K562 (cell line): Measurements from ENCODE around the gene CASP2. TPM values are rescaled to one million over a fixed set of nuclear protein-coding genes. Genes with fewer than 3 reads are reported as not detected.
A peak's percentile ranks its signal among the peaks of the same experiment; 100 is the strongest.

Experiments used
- ATAC-seq: fragments of 200-7000 bp; cut with Tn5 transposase; 3 replicates; pipeline ENCODE4 v1.9.1; 2020; ENCODE audit warnings: moderate library complexity
- BruUV-seq: library from RNA; stranded (reverse); fragments of 400-500 nt; replicated peaks from 2 replicates; lab custom pipeline; 2021; lab: Mats Ljungman, UMichigan
- CTCF ChIA-PET: fragments of 300-600 bp; formaldehyde crosslinking; extraction: SDS; loops from one replicate; lab custom pipeline; 2021; ENCODE audit warnings: low intra/inter-chr PET ratio; lab: Yijun Ruan, JAX
- POLR2A ChIA-PET: fragments of 300-600, 350-650 bp; sonication (Branson Sonifier 250); formaldehyde crosslinking; extraction: SDS; loops from one replicate; lab custom pipeline; 2021; ENCODE audit warnings: antibody characterized with exemption, inconsistent platforms; lab: Yijun Ruan, JAX
- DNase-seq, 4 experiments: peaks; one replicate each; pipeline versions ENCODE4 v3.0.0 to v3.0.0-alpha.2; 2011 to 2018; ENCODE audit warnings: low spot score in 3 of 4, mixed read lengths in 3 of 4; ENCODE audit errors: extremely low read depth in 1 of 4
- FAIRE-seq: peaks from 2 replicates; lab custom pipeline; 2011; peaks lifted over from hg19 to GRCh38; lab: Jason Lieb, UNC
- H2AFZ ChIP-seq: 2 replicates; pipeline ENCODE4 v1.6.0; 2011; ENCODE audit warnings: low read depth, low read length, control low read depth, inconsistent platforms
- H3K27ac ChIP-seq: fragments of 200-600 bp; 3 replicates; pipeline ENCODE4 v1.8.0; 2011; ENCODE audit warnings: low read depth, mild to moderate bottlenecking, control low read depth, inconsistent platforms, low read length, moderate library complexity, mixed read lengths; ENCODE audit errors: extremely low read depth
- H3K27me3 ChIP-seq, 2 experiments: fragments of 300-600 bp in 1 of 2; 2 replicates in 1 of 2; 3 replicates in 1 of 2; pipeline versions ENCODE4 v1.6.0 to v1.8.0; 2011; ENCODE audit warnings: inconsistent platforms in 2 of 2, low read length in 2 of 2, mild to moderate bottlenecking in 1 of 2, mixed read lengths in 1 of 2, moderate library complexity in 1 of 2; ENCODE audit not compliant: control insufficient read depth in 2 of 2, insufficient read depth in 2 of 2
- H3K36me3 ChIP-seq: fragments of 300-600 bp; 3 replicates; pipeline ENCODE4 v1.8.0; 2011; ENCODE audit warnings: mild to moderate bottlenecking, low read length, inconsistent platforms; ENCODE audit not compliant: control insufficient read depth, insufficient read depth
- H3K4me1 ChIP-seq, 2 experiments: fragments of 200-600 bp in 1 of 2; replicated peaks in 1 of 2; 2 replicates in 1 of 2; 3 replicates in 1 of 2; pipeline versions ENCODE4 v1.5.1 to v1.8.0; 2011; ENCODE audit warnings: inconsistent platforms in 2 of 2, low read length in 2 of 2, mild to moderate bottlenecking in 1 of 2, mixed read lengths in 1 of 2, moderate library complexity in 1 of 2; ENCODE audit not compliant: control insufficient read depth in 2 of 2, insufficient read depth in 2 of 2
- H3K4me2 ChIP-seq: 2 replicates; pipeline ENCODE4 v1.6.1; 2011; ENCODE audit warnings: low read length, control low read depth, inconsistent platforms, mixed read lengths; ENCODE audit not compliant: insufficient read depth
- H3K4me3 ChIP-seq: fragments of 200-600 bp; sonication (generic), shearing (Covaris generic); 2 replicates; pipeline ENCODE4 v1.5.1; 2016; ENCODE audit warnings: control low read depth, inconsistent platforms
- H3K79me2 ChIP-seq: fragments of 200-600 bp; 3 replicates; pipeline ENCODE4 v1.8.0; 2011; ENCODE audit warnings: low read length, inconsistent platforms; ENCODE audit not compliant: control insufficient read depth, insufficient read depth
- H3K9ac ChIP-seq, 2 experiments: 2 replicates each; pipeline versions ENCODE4 v1.6.0 to v1.6.1; 2011; ENCODE audit warnings: low read depth in 2 of 2, low read length in 2 of 2, control low read depth in 1 of 2, inconsistent platforms in 1 of 2, mild to moderate bottlenecking in 1 of 2, mixed read lengths in 1 of 2; ENCODE audit not compliant: insufficient read depth in 1 of 2
- H3K9me1 ChIP-seq: one replicate; pipeline ENCODE4 v1.6.0; 2011; ENCODE audit warnings: inconsistent platforms, mild to moderate bottlenecking, low read length, moderate library complexity; ENCODE audit not compliant: control insufficient read depth, insufficient read depth
- H3K9me3 ChIP-seq: replicated peaks from 2 replicates; pipeline ENCODE4 v1.5.1; 2011; ENCODE audit warnings: low read depth, low read length, inconsistent platforms; ENCODE audit not compliant: control insufficient read depth, insufficient read depth
- H4K20me1 ChIP-seq: replicated peaks from 2 replicates; pipeline ENCODE4 v1.6.1; 2011; ENCODE audit warnings: low read length, inconsistent platforms, mixed read lengths; ENCODE audit not compliant: control insufficient read depth, insufficient read depth
- ARID1B ChIP-seq: fragments of 450-650 bp; IDR thresholded peaks from 2 replicates; pipeline ENCODE4 v1.6.1; 2016; ENCODE audit warnings: antibody characterized with exemption, mild to moderate bottlenecking, inconsistent platforms
- DPF2 ChIP-seq: fragments of 450-650 bp; IDR thresholded peaks from 2 replicates; pipeline ENCODE4 v1.6.1; 2016
- FOXK2 ChIP-seq, 2 experiments: fragments of 450-650 bp; IDR thresholded peaks in 1 of 2; conservative IDR thresholded peaks in 1 of 2; 2 replicates each; pipeline ENCODE4 v1.6.1; 2016; ENCODE audit warnings: low read depth in 2 of 2, mild to moderate bottlenecking in 1 of 2
- MYC ChIP-seq, 2 experiments: fragments of 250-450 bp in 1 of 2; sonication (Bioruptor Pico) in 1 of 2; IDR thresholded peaks; 2 replicates each; pipeline versions ENCODE4 v1.5.1 to v1.6.1; 2012 to 2021; ENCODE audit warnings: low read depth in 2 of 2, borderline replicate concordance in 1 of 2, improper control_type of control experiment in 1 of 2, low read length in 1 of 2, mild to moderate bottlenecking in 1 of 2, moderate library complexity in 1 of 2
- NFE2L1 ChIP-seq: fragments of 450-650 bp; IDR thresholded peaks from 2 replicates; pipeline ENCODE4 v1.6.1; 2016; ENCODE audit warnings: missing genetic modification characterization, low read depth, mild to moderate bottlenecking, missing compliant biosample characterization, moderate library complexity, borderline replicate concordance
- NFRKB ChIP-seq: fragments of 450-650 bp; IDR thresholded peaks from 2 replicates; pipeline ENCODE4 v1.6.1; 2016; ENCODE audit warnings: low read depth
- NR4A1 ChIP-seq, 2 experiments: fragments of 250-450 bp in 1 of 2; fragments of 450-650 bp in 1 of 2; sonication (Bioruptor Pico) in 1 of 2; IDR thresholded peaks; 2 replicates each; pipeline versions ENCODE4 v1.4.0 to v1.6.1; 2016 to 2020; ENCODE audit warnings: mild to moderate bottlenecking in 2 of 2, missing compliant biosample characterization in 1 of 2, missing genetic modification characterization in 1 of 2, moderate library complexity in 1 of 2
- SMARCA4 ChIP-seq: fragments of 450-650 bp; IDR thresholded peaks from 2 replicates; pipeline ENCODE4 v1.6.1; 2016
- SPI1 ChIP-seq: IDR thresholded peaks from 2 replicates; pipeline ENCODE4 v1.6.1; 2011; ENCODE audit warnings: low read depth, low read length, control low read depth, borderline replicate concordance
- ZNF592 ChIP-seq: fragments of 450-650 bp; IDR thresholded peaks from 2 replicates; pipeline ENCODE4 v1.6.1; 2017; ENCODE audit warnings: antibody characterized with exemption, mild to moderate bottlenecking
- WGBS: fragments of 100-300 bp; shearing (Covaris generic); methylation state at CpG from one replicate; pipeline ENCODE4 v1.1.6; 2016; ENCODE audit warnings: low coverage, mixed read lengths; ENCODE audit not compliant: insufficient coverage; ENCODE audit errors: missing lambda C conversion rate; 5-methylcytosine and 5-hydroxymethylcytosine counted together
- in situ Hi-C: fragments of 300-500 bp; cut with MboI; formaldehyde crosslinking; loops from 4 replicates; pipeline ENCODE4 v1.15.0; 2018; ENCODE audit warnings: inconsistent platforms, mixed read lengths
- intact Hi-C: fragments of 100-400 bp; cut with micrococcal nuclease; formaldehyde crosslinking; loops from 2 replicates; pipeline ENCODE4 v1.14.2; 2022
- polyA plus RNA-seq, 8 experiments: library from polyadenylated mRNA; depleted of rRNA in 4 of 8; stranded (reverse) in 5 of 8; unstranded in 3 of 8; fragments of >200 nt; fragmentation: Nextera tagmentation in 2 of 8; fragmentation: Illumina TruSeq in 1 of 8; extraction: Ambion mirVana in 2 of 8; extraction: Trizol in 1 of 8; gene quantifications; 2 replicates each; pipeline versions ENCODE4 v1.2.1 to v1.2.3, GENCODE V29; 2011 to 2014; ENCODE audit warnings: inconsistent platforms in 1 of 8, missing spikeins in 1 of 8
- total RNA-seq, 7 experiments: library from RNA; depleted of rRNA in 6 of 7; stranded (reverse); fragments of >200 nt in 6 of 7; fragmentation: Illumina TruSeq in 2 of 7; extraction: Trizol in 2 of 7; gene quantifications; 2 replicates each; pipeline versions ENCODE4 v1.2.1 to v1.2.3, GENCODE V29; 2011 to 2021; ENCODE audit warnings: low replicate concordance in 1 of 7
- TF ChIP-seq, protein P1 (sequence below): IDR thresholded peaks from 2 replicates; pipeline ENCODE4 v1.6.1; 2012; ENCODE audit warnings: low read depth, low read length, improper control_type of control experiment, borderline replicate concordance
- TF ChIP-seq, protein P2 (sequence below): fragments of 200-800 bp; sonication (Bioruptor generic); IDR thresholded peaks from 2 replicates; pipeline ENCODE4 v1.6.1; 2017; ENCODE audit warnings: missing genetic modification characterization, missing compliant biosample characterization

The CASP2 gene
- total and polyA plus RNA-seq, 9 of the 15 experiments (the other 6 are each of a cell fraction or from before 2014, with no cell fraction given), result 18.8 to 64.9 (median 24.1) TPM

GRCh38 chr7:143258831-143259230 lies 29.3 kb upstream of the CASP2 start:
- no TSS peak for BruUV-seq
- H3K36me3 ChIP-seq, result no peaks in the 10 kb centered on the region
- FAIRE-seq (peak; percentile 59), ATAC-seq (0 out of 3 replicates have a peak, but pooled peaks have one; percentile 2), DNase-seq (peak in 3 of 4 experiments; percentile 20 to 57 (median 54))
- H3K9me1 ChIP-seq, result no peaks in the 10 kb centered on the region
- no peaks in the 10 kb centered on the region for H4K20me1 ChIP-seq
- intact Hi-C loops, result no loop called here
- peaks cover 14 to 51% of the 10 kb centered on the region in 2 experiments for H3K4me1 ChIP-seq
- H3K4me2 ChIP-seq, result peak overlapping the region; percentile 47
- no peaks in the 10 kb centered on the region for H3K9me3 ChIP-seq
- in situ Hi-C loops, result no loop called here
- CTCF ChIA-PET, result interaction anchor here (0.6 kb wide), 1 partner anchor 12 kb away, joined by 4 read pairs; no protein-coding TSS in a partner anchor
- no peak overlapping the region for H3K4me3 ChIP-seq
- H3K9ac ChIP-seq, result peak overlapping the region in 1 of 2 experiments; percentile 57; a peak in 2 of 4 replicates
- no peaks in the 10 kb centered on the region for H3K27me3 ChIP-seq
- POLR2A ChIA-PET, result interaction anchor here (0.6 to 0.7 kb wide), 2 partner anchors 15 to 250 kb away, joined by 3 read pairs; no protein-coding TSS in a partner anchor
- 30% methylated on average over 2 of the region's 2 CpGs for WGBS
- H3K27ac ChIP-seq, result peak overlapping the region; percentile 57
- H2AFZ ChIP-seq, result peak overlapping the region; percentile 95
- H3K79me2 ChIP-seq, result peaks cover 12% of the 10 kb centered on the region
- TF ChIP-seq FOXK2 (conservative IDR thresholded peaks at IDR 0.05 in 1 of 2, IDR thresholded peaks at IDR 0.05 in 1 of 2; ENCODE audit: low read depth in 2 of 2), result peak in 1 of 2 experiments; percentile 45; a peak in 2 of 4 replicates
- TF ChIP-seq ARID1B, result 0 out of 2 replicates have a peak, but pooled peaks have one; percentile 13
- TF ChIP-seq MYC (IDR thresholded peaks at IDR 0.05; ENCODE audit: low read depth, low read length), result 0 out of 2 replicates have a peak, but pooled peaks have one; percentile 29
- TF ChIP-seq MYC (CRISPR knock-in tag; IDR thresholded peaks at IDR 0.05; ENCODE audit: borderline replicate concordance, low read depth), result no peak
- TF ChIP-seq NFE2L1 (tag), result no peak
- TF ChIP-seq, protein P1, sequence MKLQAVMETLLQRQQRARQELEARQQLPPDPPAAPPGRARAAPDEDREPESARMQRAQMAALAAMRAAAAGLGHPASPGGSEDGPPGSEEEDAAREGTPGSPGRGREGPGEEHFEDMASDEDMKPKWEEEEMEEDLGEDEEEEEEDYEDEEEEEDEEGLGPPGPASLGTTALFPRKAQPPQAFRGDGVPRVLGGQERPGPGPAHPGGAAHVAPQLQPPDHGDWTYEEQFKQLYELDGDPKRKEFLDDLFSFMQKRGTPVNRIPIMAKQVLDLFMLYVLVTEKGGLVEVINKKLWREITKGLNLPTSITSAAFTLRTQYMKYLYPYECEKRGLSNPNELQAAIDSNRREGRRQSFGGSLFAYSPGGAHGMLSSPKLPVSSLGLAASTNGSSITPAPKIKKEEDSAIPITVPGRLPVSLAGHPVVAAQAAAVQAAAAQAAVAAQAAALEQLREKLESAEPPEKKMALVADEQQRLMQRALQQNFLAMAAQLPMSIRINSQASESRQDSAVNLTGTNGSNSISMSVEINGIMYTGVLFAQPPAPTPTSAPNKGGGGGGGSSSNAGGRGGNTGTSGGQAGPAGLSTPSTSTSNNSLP, result peak; percentile 51; the same call in 1 of the 2 replicates
- 0 out of 2 replicates have a peak, but pooled peaks have one; percentile 6 for TF ChIP-seq NFRKB
- no peak for TF ChIP-seq NR4A1 (CRISPR knock-in tag; IDR thresholded peaks at IDR 0.05)
- TF ChIP-seq NR4A1 (tag; IDR thresholded peaks at IDR 0.05), result peak; percentile 40; the same call in 1 of the 2 replicates
- TF ChIP-seq SMARCA4, result peak; percentile 31
- peak; percentile 66 for TF ChIP-seq ZNF592
- TF ChIP-seq, protein P2, sequence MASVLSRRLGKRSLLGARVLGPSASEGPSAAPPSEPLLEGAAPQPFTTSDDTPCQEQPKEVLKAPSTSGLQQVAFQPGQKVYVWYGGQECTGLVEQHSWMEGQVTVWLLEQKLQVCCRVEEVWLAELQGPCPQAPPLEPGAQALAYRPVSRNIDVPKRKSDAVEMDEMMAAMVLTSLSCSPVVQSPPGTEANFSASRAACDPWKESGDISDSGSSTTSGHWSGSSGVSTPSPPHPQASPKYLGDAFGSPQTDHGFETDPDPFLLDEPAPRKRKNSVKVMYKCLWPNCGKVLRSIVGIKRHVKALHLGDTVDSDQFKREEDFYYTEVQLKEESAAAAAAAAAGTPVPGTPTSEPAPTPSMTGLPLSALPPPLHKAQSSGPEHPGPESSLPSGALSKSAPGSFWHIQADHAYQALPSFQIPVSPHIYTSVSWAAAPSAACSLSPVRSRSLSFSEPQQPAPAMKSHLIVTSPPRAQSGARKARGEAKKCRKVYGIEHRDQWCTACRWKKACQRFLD (CRISPR knock-in tag), result 0 out of 2 replicates have a peak, but pooled peaks have one; percentile 22
- TF ChIP-seq SPI1, result no peak
- 0 out of 2 replicates have a peak, but pooled peaks have one; percentile 20 for TF ChIP-seq DPF2
